DLD1 (cell line): Measurements from ENCODE around the gene GPER1.
"Not testable (repeated sequence)": the region's sequence is repeated elsewhere in the genome, so short reads cannot be mapped to it uniquely, and the experiment has no call there.

Experiments
- in situ Hi-C: cut with HindIII; loops from 2 replicates; pipeline ENCODE4 v1.10.0; 2017; ENCODE audit warnings: low sequenced_read_pairs

GPER1 gene

GRCh38 chr7:1115171-1116045, 27.5 kb downstream of the GPER1 start:
- in situ Hi-C loops: not testable (repeated sequence)

DNA sequence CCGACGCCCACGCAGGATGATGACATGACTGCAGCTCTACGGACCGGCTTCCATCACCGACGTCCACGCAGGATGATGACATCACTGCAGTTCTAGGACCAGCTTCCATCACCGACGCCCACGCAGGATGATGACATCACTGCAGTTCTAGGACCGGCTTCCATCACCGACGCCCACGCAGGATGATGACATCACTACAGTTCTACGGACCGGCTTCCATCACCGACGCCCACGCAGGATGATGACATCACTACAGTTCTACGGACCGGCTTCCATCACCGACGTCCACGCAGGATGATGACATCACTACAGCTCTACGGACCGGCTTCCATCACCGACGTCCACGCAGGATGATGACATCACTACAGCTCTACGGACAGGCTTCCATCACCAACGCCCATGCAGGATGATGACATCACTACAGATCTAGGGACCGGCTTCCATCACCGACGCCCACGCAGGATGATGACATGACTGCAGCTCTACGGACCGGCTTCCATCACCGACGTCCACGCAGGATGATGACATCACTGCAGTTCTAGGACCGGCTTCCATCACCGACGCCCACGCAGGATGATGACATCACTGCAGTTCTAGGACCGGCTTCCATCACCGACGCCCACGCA, 28.6 kb downstream of the GPER1 start:
- in situ Hi-C loops: not testable (repeated sequence)

DNA sequence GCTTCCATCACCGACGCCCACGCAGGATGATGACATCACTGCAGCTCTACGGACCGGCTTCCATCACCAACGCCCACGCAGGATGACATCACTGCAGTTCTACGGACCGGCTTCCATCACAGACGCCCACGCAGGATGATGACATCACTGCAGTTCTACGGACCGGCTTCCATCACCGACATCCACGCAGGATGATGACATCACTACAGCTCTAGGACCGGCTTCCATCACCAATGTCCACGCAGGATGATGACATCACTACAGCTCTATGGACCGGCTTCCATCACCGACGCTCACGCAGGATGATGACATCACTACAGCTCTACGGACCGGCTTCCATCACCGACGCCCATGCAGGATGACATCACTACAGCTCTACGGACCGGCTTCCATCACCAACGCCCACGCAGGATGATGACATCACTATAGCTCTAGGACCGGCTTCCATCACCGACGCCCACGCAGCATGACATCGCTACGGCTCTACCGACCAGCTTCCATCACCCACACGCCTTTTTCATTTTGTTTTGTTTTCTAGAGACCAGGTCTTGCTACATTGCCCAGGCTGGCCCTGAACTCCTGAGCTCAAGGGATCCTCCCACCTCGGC, 29.5 kb downstream of the GPER1 start:
- in situ Hi-C loops: no loop called here

- in situ Hi-C loops: no loop called here
These were observed 31.3 kb downstream of the GPER1 start for GRCh38 chr7:1119201-1119600.

DNA sequence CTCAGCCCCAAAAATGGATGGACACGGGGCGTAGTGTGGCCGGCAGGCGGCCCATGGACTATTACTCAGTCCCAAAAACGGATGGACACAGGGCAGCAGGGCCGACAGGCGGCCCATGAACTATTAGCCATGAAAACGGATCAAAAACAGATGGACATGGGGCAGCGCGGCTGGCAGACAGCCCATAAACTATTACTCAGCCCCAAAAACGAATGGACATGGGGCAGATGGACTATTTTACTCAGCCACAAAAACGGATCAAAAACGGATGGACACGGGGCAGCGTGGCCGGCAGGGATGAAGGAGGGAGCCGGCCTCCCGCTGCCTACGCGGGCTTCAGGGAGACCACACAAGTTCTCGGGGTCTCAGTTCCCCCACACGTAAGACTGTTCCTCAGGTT, 32.9 kb downstream of the GPER1 start:
- in situ Hi-C loops: no loop called here

DNA sequence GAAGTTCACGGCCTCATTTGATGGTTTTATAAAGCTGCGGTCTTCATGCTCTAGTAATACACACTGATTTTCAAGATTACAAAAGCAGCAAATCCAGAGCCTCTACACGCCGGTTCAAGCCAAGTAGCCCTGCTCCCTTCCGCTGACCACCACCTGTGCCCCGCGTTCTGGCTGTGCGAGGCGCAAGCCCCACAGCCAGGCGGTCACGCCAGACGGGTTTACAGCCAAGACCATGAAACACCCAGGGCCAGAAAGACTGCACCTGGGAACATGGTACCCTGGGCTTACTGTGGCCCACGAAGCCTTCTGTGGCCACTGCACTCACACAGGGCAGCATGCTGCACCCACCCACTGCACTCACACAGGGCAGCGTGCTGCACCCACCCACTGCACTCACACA, 33.6 kb downstream of the GPER1 start:
- in situ Hi-C loops: no loop called here

- in situ Hi-C loops: no loop called here
These were observed 34.2 kb downstream of the GPER1 start for GRCh38 chr7:1121886-1122831.

GRCh38 chr7:1122832-1123501, 35.1 kb downstream of the GPER1 start:
- in situ Hi-C loops: no loop called here

DNA sequence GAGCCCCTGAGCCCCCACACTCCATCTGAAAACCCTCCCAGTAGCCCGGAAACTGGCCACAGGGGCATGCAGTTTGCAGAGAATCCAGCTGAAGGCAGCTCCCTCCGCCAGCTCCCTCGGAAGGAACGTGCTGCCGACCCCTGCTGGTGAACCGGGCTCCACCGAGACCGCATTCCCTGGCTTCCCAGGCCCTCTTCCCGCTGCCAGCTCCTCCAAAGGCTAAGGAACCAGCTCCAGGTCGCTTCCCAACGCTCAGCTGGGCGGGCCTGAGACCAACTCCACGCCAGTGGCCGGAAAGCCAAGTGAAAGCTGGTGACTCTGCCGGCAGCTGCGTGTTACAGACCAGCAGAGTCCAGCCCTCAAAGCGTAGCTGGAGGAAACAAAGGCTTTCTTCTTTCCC, 35.8 kb downstream of the GPER1 start:
- in situ Hi-C loops: no loop called here

GRCh38 chr7:1124164-1124563, 36.3 kb downstream of the GPER1 start:
- in situ Hi-C loops: no loop called here

DNA sequence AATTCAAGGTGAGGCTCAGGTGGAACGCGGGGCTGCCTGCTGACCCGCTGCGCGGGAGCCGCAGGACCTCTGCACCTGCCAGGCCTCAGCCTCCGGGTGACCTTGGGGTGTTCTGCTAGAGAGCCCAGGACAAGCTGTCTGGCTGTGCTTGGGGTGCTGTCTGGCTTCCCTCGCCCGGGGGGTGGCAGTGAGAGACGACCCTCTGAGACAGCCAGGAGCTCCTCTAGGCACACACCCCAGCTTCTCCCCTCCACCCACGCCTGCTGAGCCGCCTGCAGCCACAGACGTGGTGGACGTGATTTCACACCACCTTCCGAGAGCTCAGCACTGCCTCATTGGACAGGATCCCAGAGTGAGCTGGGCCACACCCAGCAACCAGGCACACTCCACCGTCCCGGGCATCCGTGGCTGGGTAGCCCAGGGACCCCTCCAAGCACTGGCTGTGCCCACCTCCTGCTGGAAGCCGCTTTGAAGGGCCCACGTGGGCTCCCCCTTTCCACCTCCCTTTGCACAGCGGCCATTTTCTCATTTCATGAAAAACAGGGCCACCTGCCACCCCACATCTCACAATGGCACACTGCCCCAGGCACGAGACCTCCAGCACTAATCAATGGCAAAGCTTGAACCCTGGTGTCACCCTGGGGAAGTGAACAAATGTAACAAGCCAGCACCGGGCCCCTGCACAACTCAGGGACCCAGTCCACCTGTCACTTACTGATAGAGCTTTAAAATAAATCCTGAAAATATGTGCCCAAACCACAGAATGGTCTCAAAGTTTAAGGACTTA, 37.1 kb downstream of the GPER1 start:
- in situ Hi-C loops: no loop called here

GRCh38 chr7:1125603-1125969, 37.7 kb downstream of the GPER1 start:
- in situ Hi-C loops: no loop called here

GRCh38 chr7:1127001-1127400, 39.1 kb downstream of the GPER1 start:
- in situ Hi-C loops: no loop called here

- in situ Hi-C loops: no loop called here
These were observed 41.5 kb downstream of the GPER1 start for GRCh38 chr7:1129431-1129830.

DNA sequence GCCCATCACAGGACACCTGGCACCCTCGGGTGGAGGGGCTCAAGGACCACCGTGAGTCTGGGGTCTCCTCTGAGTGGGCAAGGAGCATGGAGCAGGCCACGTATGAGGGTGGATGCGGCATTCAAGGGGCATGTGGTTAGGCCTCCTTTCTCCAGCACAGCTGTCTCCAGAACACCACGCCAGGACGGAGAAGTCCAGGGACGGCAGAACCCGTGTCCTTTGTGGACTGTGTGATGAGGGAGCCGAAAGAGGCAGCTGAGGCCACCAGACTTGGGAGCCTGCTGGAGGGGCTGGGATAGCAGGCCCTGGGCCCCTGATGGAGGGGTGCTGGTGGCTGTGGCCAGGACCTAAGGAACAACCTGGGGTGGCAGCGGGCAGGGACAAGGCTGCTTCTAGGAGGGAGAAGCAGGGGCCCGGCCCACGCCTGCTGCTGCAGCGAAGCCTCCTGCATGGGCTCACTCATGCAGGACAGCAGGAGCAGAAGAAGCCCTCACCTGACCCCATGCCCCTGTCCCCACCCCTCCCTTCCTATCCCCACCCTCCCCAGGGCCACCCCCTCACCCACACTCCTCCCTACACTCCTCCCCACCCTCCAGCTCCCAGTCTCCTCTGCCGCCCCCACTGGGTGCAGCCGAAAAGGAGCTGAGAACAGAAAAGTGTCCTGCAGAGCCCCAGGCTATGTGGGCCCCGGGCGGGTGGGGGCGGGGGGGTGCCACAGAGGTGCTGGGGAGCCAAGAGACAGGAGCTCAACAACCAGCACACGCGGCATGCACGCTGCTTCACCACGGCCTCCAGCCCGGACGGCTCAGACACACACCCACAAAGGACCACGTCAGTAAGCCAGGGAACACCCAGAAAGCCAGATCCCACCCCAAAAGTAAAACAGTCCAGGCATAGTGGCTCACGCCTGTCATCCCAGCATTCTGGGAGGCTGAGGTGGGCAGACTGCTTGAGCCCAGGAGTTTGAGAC, 42.4 kb downstream of the GPER1 start:
- in situ Hi-C loops: no loop called here

DNA sequence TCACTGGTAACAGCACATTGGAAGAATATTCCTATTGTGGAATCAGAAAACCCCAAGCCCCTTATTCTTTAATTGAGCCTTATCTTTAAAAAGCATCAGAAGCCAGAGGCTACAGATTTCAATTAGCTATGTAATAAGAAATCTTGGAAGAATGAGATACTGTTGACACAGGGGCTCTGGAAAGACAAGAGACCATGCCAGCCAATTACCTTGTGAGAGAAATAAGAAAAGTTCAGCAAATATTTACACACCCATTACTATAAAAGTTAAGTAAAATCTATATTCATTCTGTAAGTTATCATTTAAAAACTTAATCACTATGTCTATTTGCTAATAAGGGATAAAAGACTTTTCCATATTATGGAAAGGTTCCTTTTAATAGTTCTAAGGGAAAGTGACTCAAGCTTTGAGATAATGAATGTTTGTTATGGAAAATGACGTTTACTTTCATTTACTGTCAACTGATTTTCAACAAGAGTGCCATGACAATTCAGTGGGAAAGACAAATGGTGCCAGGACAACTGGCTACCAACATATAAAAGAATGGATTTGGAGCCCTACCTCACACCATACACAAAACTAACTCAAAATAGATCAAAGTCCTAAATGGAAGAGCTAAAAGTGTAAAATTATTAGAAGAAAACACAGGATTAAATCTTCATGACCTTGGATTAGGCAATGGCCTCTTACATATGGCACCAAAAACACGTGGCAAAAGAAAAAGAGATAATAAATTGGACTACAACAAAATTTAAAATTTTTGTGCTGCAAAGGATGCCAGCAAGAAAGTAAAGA, 43.8 kb downstream of the GPER1 start:
- in situ Hi-C loops: no loop called here

- in situ Hi-C loops: no loop called here
These were observed 47.0 kb downstream of the GPER1 start for GRCh38 chr7:1134951-1135350.
